K562 (cell line): ENCODE results near the gene ARID5B. TPM values are rescaled to one million over a fixed set of nuclear protein-coding genes. Genes with fewer than 3 reads are reported as not detected.

ENCODE experiments used
- BDP1 ChIP-seq: IDR thresholded peaks from 3 replicates; pipeline ENCODE4 v1.6.1; 2011; ENCODE audit not compliant: insufficient read length, insufficient read depth
- CBX5 ChIP-seq: IDR thresholded peaks from 2 replicates; pipeline ENCODE4 v1.6.1; 2014; ENCODE audit warnings: low read depth, borderline replicate concordance
- CREM ChIP-seq: IDR thresholded peaks from 2 replicates; pipeline ENCODE4 v1.6.1; 2014; ENCODE audit warnings: antibody characterized with exemption, low read depth
- E2F6 ChIP-seq, 2 experiments: IDR thresholded peaks; 2 replicates each; pipeline ENCODE4 v1.6.1; 2011; ENCODE audit warnings: borderline replicate concordance in 1 of 2, control low read depth in 1 of 2, low read depth in 1 of 2, low read length in 1 of 2, mild to moderate bottlenecking in 1 of 2, mixed read lengths in 1 of 2, moderate library complexity in 1 of 2; ENCODE audit not compliant: insufficient read depth in 1 of 2, insufficient read length in 1 of 2, poor library complexity in 1 of 2, severe bottlenecking in 1 of 2; ENCODE audit errors: extremely low read depth in 1 of 2
- FOXA3 ChIP-seq, 2 experiments: fragments of 450-650 bp in 1 of 2; sonication (generic) in 1 of 2; formaldehyde crosslinking; IDR thresholded peaks in 1 of 2; conservative IDR thresholded peaks in 1 of 2; 2 replicates each; pipeline versions ENCODE4 v1.4.0 to v1.8.0; 2020 to 2022; ENCODE audit warnings: mild to moderate bottlenecking in 2 of 2, missing genetic modification reagents in 1 of 2
- MBD2 ChIP-seq: sonication (generic); IDR thresholded peaks from 2 replicates; pipeline ENCODE4 v1.6.1; 2016; ENCODE audit warnings: low read depth, borderline replicate concordance
- MYNN ChIP-seq, 2 experiments: sonication (generic); formaldehyde crosslinking in 1 of 2; IDR thresholded peaks; 2 replicates each; pipeline versions ENCODE4 v1.5.0 to v1.6.1; 2016 to 2020; ENCODE audit warnings: antibody characterized with exemption in 1 of 2, missing genetic modification reagents in 1 of 2
- NCOA1 ChIP-seq: fragments of 450-650 bp; IDR thresholded peaks from 2 replicates; pipeline ENCODE4 v1.6.1; 2016; ENCODE audit warnings: low read depth
- NCOA4 ChIP-seq: fragments of 450-650 bp; IDR thresholded peaks from 2 replicates; pipeline ENCODE4 v1.6.1; 2018; ENCODE audit warnings: mild to moderate bottlenecking; ENCODE audit not compliant: partially characterized antibody
- OTX1 ChIP-seq: fragments of 450-650 bp; formaldehyde crosslinking; IDR thresholded peaks from 2 replicates; pipeline ENCODE4 v1.4.0; 2022; ENCODE audit warnings: mild to moderate bottlenecking
- RUNX1 ChIP-seq: sonication (generic); IDR thresholded peaks from 2 replicates; pipeline ENCODE4 v1.6.1; 2016; ENCODE audit warnings: antibody characterized with exemption, low read depth
- SRSF9 ChIP-seq: fragments of 200-400 bp; formaldehyde crosslinking; IDR thresholded peaks from 2 replicates; pipeline ENCODE4 v1.6.1; 2017; ENCODE audit warnings: low read depth, low read length, borderline replicate concordance
- TFAP4 ChIP-seq: sonication (generic); formaldehyde crosslinking; IDR thresholded peaks from 2 replicates; pipeline ENCODE4 v1.8.0; 2022; ENCODE audit warnings: missing genetic modification reagents, mild to moderate bottlenecking, moderate library complexity, borderline replicate concordance
- USF1 ChIP-seq: sonication (generic); formaldehyde crosslinking; IDR thresholded peaks from 2 replicates; pipeline ENCODE4 v1.9.0; 2022; ENCODE audit warnings: mild to moderate bottlenecking, missing genetic modification reagents
- VEZF1 ChIP-seq: fragments of 200-800 bp; sonication (Bioruptor generic); IDR thresholded peaks from 2 replicates; pipeline ENCODE4 v1.6.1; 2017; ENCODE audit warnings: missing genetic modification characterization, missing compliant biosample characterization
- YY1 ChIP-seq, 3 experiments: IDR thresholded peaks; 2 replicates each; pipeline ENCODE4 v1.6.1; 2011; ENCODE audit warnings: low read length in 2 of 3, mild to moderate bottlenecking in 2 of 3, moderate library complexity in 2 of 3, borderline replicate concordance in 1 of 3, control low read depth in 1 of 3, low read depth in 1 of 3; ENCODE audit not compliant: insufficient read depth in 3 of 3, insufficient replicate concordance in 2 of 3, control insufficient read depth in 1 of 3, insufficient read length in 1 of 3; ENCODE audit errors: extremely low read depth in 1 of 3
- ZNF232 ChIP-seq: sonication (generic); formaldehyde crosslinking; IDR thresholded peaks from 2 replicates; pipeline ENCODE4 v1.8.0; 2022; ENCODE audit warnings: mild to moderate bottlenecking, missing genetic modification reagents
- ZNF707 ChIP-seq: fragments of 250-450 bp; sonication (Bioruptor Pico); conservative IDR thresholded peaks from 2 replicates; pipeline ENCODE4 v1.8.0; 2022; ENCODE audit warnings: inconsistent platforms, mild to moderate bottlenecking, moderate library complexity
- polyA plus RNA-seq, 8 experiments: library from polyadenylated mRNA; depleted of rRNA in 4 of 8; stranded (reverse) in 5 of 8; unstranded in 3 of 8; fragments of >200 nt; fragmentation: Nextera tagmentation in 2 of 8; fragmentation: Illumina TruSeq in 1 of 8; extraction: Ambion mirVana in 2 of 8; extraction: Trizol in 1 of 8; gene quantifications; 2 replicates each; pipeline versions ENCODE4 v1.2.1 to v1.2.3, GENCODE V29; 2011 to 2014; ENCODE audit warnings: inconsistent platforms in 1 of 8, missing spikeins in 1 of 8
- total RNA-seq, 7 experiments: library from RNA; depleted of rRNA in 6 of 7; stranded (reverse); fragments of >200 nt in 6 of 7; fragmentation: Illumina TruSeq in 2 of 7; extraction: Trizol in 2 of 7; gene quantifications; 2 replicates each; pipeline versions ENCODE4 v1.2.1 to v1.2.3, GENCODE V29; 2011 to 2021; ENCODE audit warnings: low replicate concordance in 1 of 7
- TF ChIP-seq, protein P1 (sequence below): fragments of 450-650 bp; IDR thresholded peaks from 2 replicates; pipeline ENCODE4 v1.7.1; 2018; ENCODE audit warnings: mild to moderate bottlenecking, low read depth; ENCODE audit not compliant: partially characterized antibody

The ARID5B gene
- total and polyA plus RNA-seq, 9 of the 15 experiments (the other 6 are each of a cell fraction or from before 2014, with no cell fraction given), result 0.48 to 1.6 (median 0.80) TPM

GRCh38 chr10:62048919-62049623 lies 147.6 kb downstream of the ARID5B start (continued):
- TF ChIP-seq CREM (0 out of 2 replicates have a peak, but pooled peaks have one; percentile 29), YY1 (IDR thresholded peaks at IDR 0.05; ENCODE audit: borderline replicate concordance in 1 of 3, control insufficient read depth in 1 of 3, extremely low read depth in 1 of 3, insufficient read depth in 3 of 3, insufficient read length in 1 of 3, insufficient replicate concordance in 2 of 3, low read depth in 1 of 3, low read length in 2 of 3) (peak in 1 of 3 experiments; percentile 53), NCOA1 (no peak), MBD2 (no peak), NCOA4 (no peak), E2F6 (IDR thresholded peaks at IDR 0.05; ENCODE audit: borderline replicate concordance in 1 of 2, extremely low read depth in 1 of 2, insufficient read depth in 1 of 2, insufficient read length in 1 of 2, low read depth in 1 of 2, low read length in 1 of 2, poor library complexity in 1 of 2, severe bottlenecking in 1 of 2) (peak in 1 of 2 experiments; percentile 66), SRSF9 (no peak), MYNN (IDR thresholded peaks at IDR 0.05) (peak; percentile 67; the same call in 1 of the 2 replicates), MYNN (CRISPR knock-in tag; IDR thresholded peaks at IDR 0.05) (no peak), OTX1 (CRISPR knock-in tag) (no peak), ZNF707 (CRISPR knock-in tag) (no peak), USF1 (CRISPR knock-in tag) (peak; percentile 44; the same call in 1 of the 2 replicates), ZNF232 (CRISPR knock-in tag) (no peak), CBX5 (no peak), TFAP4 (peak; percentile 43; the same call in 1 of the 2 replicates), FOXA3 (CRISPR knock-in tag; conservative IDR thresholded peaks at IDR 0.05 in 1 of 2, IDR thresholded peaks at IDR 0.05 in 1 of 2) (peak in 1 of 2 experiments; percentile 89; a peak in 2 of 4 replicates), BDP1 (no peak), RUNX1 (no peak), VEZF1 (peak; percentile 22; the same call in 1 of the 2 replicates)
- TF ChIP-seq, protein P1, sequence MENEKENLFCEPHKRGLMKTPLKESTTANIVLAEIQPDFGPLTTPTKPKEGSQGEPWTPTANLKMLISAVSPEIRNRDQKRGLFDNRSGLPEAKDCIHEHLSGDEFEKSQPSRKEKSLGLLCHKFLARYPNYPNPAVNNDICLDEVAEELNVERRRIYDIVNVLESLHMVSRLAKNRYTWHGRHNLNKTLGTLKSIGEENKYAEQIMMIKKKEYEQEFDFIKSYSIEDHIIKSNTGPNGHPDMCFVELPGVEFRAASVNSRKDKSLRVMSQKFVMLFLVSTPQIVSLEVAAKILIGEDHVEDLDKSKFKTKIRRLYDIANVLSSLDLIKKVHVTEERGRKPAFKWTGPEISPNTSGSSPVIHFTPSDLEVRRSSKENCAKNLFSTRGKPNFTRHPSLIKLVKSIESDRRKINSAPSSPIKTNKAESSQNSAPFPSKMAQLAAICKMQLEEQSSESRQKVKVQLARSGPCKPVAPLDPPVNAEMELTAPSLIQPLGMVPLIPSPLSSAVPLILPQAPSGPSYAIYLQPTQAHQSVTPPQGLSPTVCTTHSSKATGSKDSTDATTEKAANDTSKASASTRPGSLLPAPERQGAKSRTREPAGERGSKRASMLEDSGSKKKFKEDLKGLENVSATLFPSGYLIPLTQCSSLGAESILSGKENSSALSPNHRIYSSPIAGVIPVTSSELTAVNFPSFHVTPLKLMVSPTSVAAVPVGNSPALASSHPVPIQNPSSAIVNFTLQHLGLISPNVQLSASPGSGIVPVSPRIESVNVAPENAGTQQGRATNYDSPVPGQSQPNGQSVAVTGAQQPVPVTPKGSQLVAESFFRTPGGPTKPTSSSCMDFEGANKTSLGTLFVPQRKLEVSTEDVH, result no peak
